H9 (cell line): ENCODE data around the gene PLXNB1. TPM values are rescaled to one million over a fixed set of nuclear protein-coding genes. Genes with fewer than 3 reads are reported as not detected.

Source experiments
- DNase-seq: peaks from one replicate; pipeline ENCODE4 v3.0.0-alpha.2; 2017
- H2AFZ ChIP-seq: one replicate; pipeline ENCODE4 v1.6.1; 2013; ENCODE audit warnings: mild to moderate bottlenecking, low read length, control low read depth, moderate library complexity
- H2AK5ac ChIP-seq: 2 replicates; pipeline ENCODE4 v1.6.1; 2013; ENCODE audit warnings: low read length, control low read depth, mixed read lengths; ENCODE audit not compliant: insufficient read length
- H2BK120ac ChIP-seq: one replicate; pipeline ENCODE4 v1.6.1; 2013; ENCODE audit warnings: low read depth, mild to moderate bottlenecking, low read length, control low read depth, inconsistent platforms; ENCODE audit not compliant: poor library complexity, severe bottlenecking
- H2BK12ac ChIP-seq: 2 replicates; pipeline ENCODE4 v1.6.1; 2013; ENCODE audit warnings: low read length, control low read depth, mixed read lengths, low read depth; ENCODE audit not compliant: insufficient read length
- H2BK15ac ChIP-seq: 2 replicates; pipeline ENCODE4 v1.6.1; 2013; ENCODE audit warnings: low read depth, low read length, control low read depth
- H2BK20ac ChIP-seq: one replicate; pipeline ENCODE4 v1.6.1; 2013; ENCODE audit warnings: low read depth, mild to moderate bottlenecking, low read length, control low read depth, inconsistent platforms; ENCODE audit not compliant: poor library complexity, severe bottlenecking
- H2BK5ac ChIP-seq: 2 replicates; pipeline ENCODE4 v1.6.1; 2013; ENCODE audit warnings: low read length, control low read depth, mixed read lengths; ENCODE audit not compliant: insufficient read length
- H3K14ac ChIP-seq: 2 replicates; pipeline ENCODE4 v1.6.1; 2013; ENCODE audit warnings: low read length, control low read depth; ENCODE audit not compliant: insufficient read depth
- H3K18ac ChIP-seq: 2 replicates; pipeline ENCODE4 v1.6.1; 2013; ENCODE audit warnings: low read depth, mild to moderate bottlenecking, mixed read lengths, low read length, control low read depth; ENCODE audit not compliant: insufficient read length
- H3K23ac ChIP-seq: 2 replicates; pipeline ENCODE4 v1.6.1; 2013; ENCODE audit warnings: low read length, control low read depth, mixed read lengths, low read depth; ENCODE audit not compliant: insufficient read length
- H3K23me2 ChIP-seq: 2 replicates; pipeline ENCODE4 v1.6.1; 2013; ENCODE audit warnings: low read depth, mild to moderate bottlenecking, mixed read lengths, low read length, control low read depth; ENCODE audit not compliant: insufficient read length, poor library complexity, severe bottlenecking
- H3K27ac ChIP-seq: 2 replicates; pipeline ENCODE4 v1.5.1; 2013; ENCODE audit warnings: low read length, control low read depth, mixed read lengths, low read depth; ENCODE audit not compliant: insufficient read length
- H3K27me3 ChIP-seq: 2 replicates; pipeline ENCODE4 v1.6.1; 2013; ENCODE audit warnings: low read length, control low read depth, inconsistent platforms; ENCODE audit not compliant: insufficient read depth
- H3K4ac ChIP-seq: 2 replicates; pipeline ENCODE4 v1.6.1; 2013; ENCODE audit warnings: low read depth, mild to moderate bottlenecking, control low read depth, inconsistent platforms, low read length, moderate library complexity
- H3K4me1 ChIP-seq: 2 replicates; pipeline ENCODE4 v1.6.1; 2013; ENCODE audit warnings: low read length, control low read depth, inconsistent platforms; ENCODE audit not compliant: insufficient read depth
- H3K4me2 ChIP-seq: 2 replicates; pipeline ENCODE4 v1.6.1; 2013; ENCODE audit warnings: low read length, control low read depth, mixed read lengths; ENCODE audit not compliant: insufficient read length, insufficient read depth
- H3K56ac ChIP-seq: 2 replicates; pipeline ENCODE4 v1.6.1; 2013; ENCODE audit warnings: low read depth, mild to moderate bottlenecking, mixed read lengths, low read length, control low read depth; ENCODE audit not compliant: insufficient read length
- H3K79me1 ChIP-seq: 2 replicates; pipeline ENCODE4 v1.6.1; 2013; ENCODE audit warnings: low read depth, mild to moderate bottlenecking, moderate library complexity, low read length, control low read depth, inconsistent platforms; ENCODE audit not compliant: insufficient read depth, poor library complexity, severe bottlenecking
- H3K79me2 ChIP-seq: 2 replicates; pipeline ENCODE4 v1.6.1; 2013; ENCODE audit warnings: low read length, control low read depth, inconsistent platforms; ENCODE audit not compliant: insufficient read depth
- H3K9ac ChIP-seq: 2 replicates; pipeline ENCODE4 v1.6.1; 2013; ENCODE audit warnings: low read length, control low read depth, mixed read lengths; ENCODE audit not compliant: insufficient read length; ENCODE audit errors: extremely low read depth
- H3K9me3 ChIP-seq: one replicate; pipeline ENCODE4 v1.6.1; 2013; ENCODE audit warnings: low read depth, low read length, inconsistent platforms; ENCODE audit not compliant: control insufficient read depth
- H3T11ph ChIP-seq: one replicate; pipeline ENCODE4 v1.6.1; 2013; ENCODE audit warnings: mild to moderate bottlenecking, low read length, control low read depth, inconsistent platforms
- H4K20me1 ChIP-seq: one replicate; pipeline ENCODE4 v1.6.1; 2013; ENCODE audit not compliant: control insufficient read depth, insufficient read length, insufficient read depth
- H4K5ac ChIP-seq: 2 replicates; pipeline ENCODE4 v1.6.1; 2013; ENCODE audit warnings: low read depth, mild to moderate bottlenecking, mixed read lengths, low read length, control low read depth; ENCODE audit not compliant: insufficient read length
- H4K8ac ChIP-seq: replicated peaks from 2 replicates; pipeline ENCODE4 v1.6.1; 2013; ENCODE audit warnings: low read length, control low read depth, mixed read lengths, low read depth; ENCODE audit not compliant: insufficient read length
- H4K91ac ChIP-seq: 2 replicates; pipeline ENCODE4 v1.6.1; 2013; ENCODE audit warnings: low read depth, mild to moderate bottlenecking, moderate library complexity, mixed read lengths, low read length, control low read depth; ENCODE audit not compliant: insufficient read length
- H3K27ac Mint-ChIP-seq, 3 experiments: 2 replicates in 2 of 3; 3 replicates in 1 of 3; pipeline ENCODE4 v1.8.0; 2020 to 2021; ENCODE audit warnings: mixed read lengths in 3 of 3, mild to moderate bottlenecking in 1 of 3, moderate library complexity in 1 of 3
- H3K27me3 Mint-ChIP-seq: 2 replicates; pipeline ENCODE4 v1.8.0; 2021; ENCODE audit warnings: low read depth, mild to moderate bottlenecking, moderate library complexity, mixed read lengths
- H3K36me3 Mint-ChIP-seq, 3 experiments: 2 replicates in 2 of 3; 3 replicates in 1 of 3; pipeline ENCODE4 v1.8.0; 2020 to 2021; ENCODE audit warnings: low read depth in 3 of 3, mixed read lengths in 3 of 3; ENCODE audit not compliant: insufficient read depth in 1 of 3
- H3K4me1 Mint-ChIP-seq, 2 experiments: 2 replicates each; pipeline ENCODE4 v1.8.0; 2020; ENCODE audit warnings: mixed read lengths in 2 of 2
- H3K4me3 Mint-ChIP-seq, 2 experiments: 2 replicates in 1 of 2; 3 replicates in 1 of 2; pipeline ENCODE4 v1.8.0; 2020 to 2021; ENCODE audit warnings: mild to moderate bottlenecking in 2 of 2, mixed read lengths in 2 of 2, moderate library complexity in 1 of 2
- H3K9me3 Mint-ChIP-seq, 2 experiments: 2 replicates in 1 of 2; 3 replicates in 1 of 2; pipeline ENCODE4 v1.8.0; 2020; ENCODE audit warnings: mild to moderate bottlenecking in 2 of 2, mixed read lengths in 2 of 2, moderate library complexity in 1 of 2
- WGBS: extraction: QIAGEN DNeasy Blood & Tissue Kit; methylation state at CpG from one replicate; pipeline ENCODE4 v1.1.7; 2013; ENCODE audit warnings: missing lambda C conversion rate, low lambda C conversion rate, mixed read lengths; ENCODE audit not compliant: insufficient read length; ENCODE audit errors: extremely low coverage; 5-methylcytosine and 5-hydroxymethylcytosine counted together
- total RNA-seq: library from RNA; stranded (reverse); gene quantifications from 2 replicates; pipeline ENCODE4 v1.2.1, GENCODE V29; 2021
- TF ChIP-seq, protein P1 (sequence below): fragments of 200-600 bp; sonication (generic); conservative IDR thresholded peaks from 3 replicates; pipeline ENCODE4 v1.8.0; 2021; ENCODE audit warnings: antibody characterized with exemption, mild to moderate bottlenecking

Gene PLXNB1
- total RNA-seq, 1 experiment from 2014 or later: 184 TPM

DNA sequence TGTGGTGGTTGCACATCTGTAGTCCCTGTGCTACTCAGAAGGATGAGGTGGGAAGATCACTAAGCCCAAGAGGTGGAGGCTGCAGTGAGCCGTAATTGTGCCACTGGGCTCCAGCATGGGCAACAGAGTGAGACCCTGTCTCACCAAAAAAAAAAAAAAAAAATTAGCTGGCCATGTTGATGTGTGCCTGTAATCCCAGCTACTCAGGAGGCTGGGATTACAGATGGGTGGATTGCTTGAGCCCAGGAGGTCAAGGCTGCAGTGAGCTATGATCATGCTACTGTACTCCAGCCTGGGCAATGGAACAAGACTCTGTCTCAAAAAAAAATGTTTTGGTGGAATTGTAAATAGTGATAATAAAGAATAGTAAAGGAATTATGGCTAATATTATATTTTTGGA, 26.6 kb upstream of the PLXNB1 start:
- no peaks in the 10 kb centered on the region for H3K27me3 ChIP-seq
- Mint-ChIP-seq H3K4me3 (no peak overlapping the region), H3K36me3 (peaks cover 14 to 89% (median 67%) of the 10 kb centered on the region in 3 experiments; a peak in 5 of 7 replicates), H3K27ac (no peak overlapping the region), H3K9me3 (no peaks in the 10 kb centered on the region), H3K27me3 (no peaks in the 10 kb centered on the region), H3K4me1 (no peaks in the 10 kb centered on the region)
- H2BK120ac ChIP-seq: no peak overlapping the region
- no peak overlapping the region for H2BK20ac ChIP-seq
- H4K8ac ChIP-seq: no peak overlapping the region
- no peak overlapping the region for H4K91ac ChIP-seq
- no peak overlapping the region for H2BK15ac ChIP-seq
- no peaks in the 10 kb centered on the region for H3K79me2 ChIP-seq
- H3K4me2 ChIP-seq: no peak overlapping the region
- WGBS: no CpG with 5 or more reads among the region's 1 CpG
- H2AFZ ChIP-seq: no peak overlapping the region
- H3K79me1 ChIP-seq: no peaks in the 10 kb centered on the region
- no peak overlapping the region for H3K4ac ChIP-seq
- H3K27ac ChIP-seq: no peak overlapping the region
- no peak overlapping the region for H2AK5ac ChIP-seq
- H3K23ac ChIP-seq: no peak overlapping the region
- DNase-seq: no peak
- H3K9me3 ChIP-seq: no peaks in the 10 kb centered on the region
- no peak overlapping the region for H3K56ac ChIP-seq
- TF ChIP-seq, protein P1, sequence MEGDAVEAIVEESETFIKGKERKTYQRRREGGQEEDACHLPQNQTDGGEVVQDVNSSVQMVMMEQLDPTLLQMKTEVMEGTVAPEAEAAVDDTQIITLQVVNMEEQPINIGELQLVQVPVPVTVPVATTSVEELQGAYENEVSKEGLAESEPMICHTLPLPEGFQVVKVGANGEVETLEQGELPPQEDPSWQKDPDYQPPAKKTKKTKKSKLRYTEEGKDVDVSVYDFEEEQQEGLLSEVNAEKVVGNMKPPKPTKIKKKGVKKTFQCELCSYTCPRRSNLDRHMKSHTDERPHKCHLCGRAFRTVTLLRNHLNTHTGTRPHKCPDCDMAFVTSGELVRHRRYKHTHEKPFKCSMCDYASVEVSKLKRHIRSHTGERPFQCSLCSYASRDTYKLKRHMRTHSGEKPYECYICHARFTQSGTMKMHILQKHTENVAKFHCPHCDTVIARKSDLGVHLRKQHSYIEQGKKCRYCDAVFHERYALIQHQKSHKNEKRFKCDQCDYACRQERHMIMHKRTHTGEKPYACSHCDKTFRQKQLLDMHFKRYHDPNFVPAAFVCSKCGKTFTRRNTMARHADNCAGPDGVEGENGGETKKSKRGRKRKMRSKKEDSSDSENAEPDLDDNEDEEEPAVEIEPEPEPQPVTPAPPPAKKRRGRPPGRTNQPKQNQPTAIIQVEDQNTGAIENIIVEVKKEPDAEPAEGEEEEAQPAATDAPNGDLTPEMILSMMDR: no peak
- no peak overlapping the region for H3T11ph ChIP-seq
- H2BK5ac ChIP-seq: no peak overlapping the region
- no peak overlapping the region for H3K14ac ChIP-seq
- no peak overlapping the region for H2BK12ac ChIP-seq
- no peaks in the 10 kb centered on the region for H3K4me1 ChIP-seq
- no peaks in the 10 kb centered on the region for H4K20me1 ChIP-seq
- no peak overlapping the region for H3K9ac ChIP-seq
- no peak overlapping the region for H3K18ac ChIP-seq
- H4K5ac ChIP-seq: no peak overlapping the region
- H3K23me2 ChIP-seq: no peaks in the 10 kb centered on the region
